HepG2 (cell line): ENCODE data around the gene CISH. TPM values are rescaled to one million over a fixed set of nuclear protein-coding genes. Genes with fewer than 3 reads are reported as not detected.
A peak's percentile ranks its signal among the peaks of the same experiment; 100 is the strongest.

Source experiments
- CBX1 ChIP-seq: IDR thresholded peaks from one replicate; pipeline ENCODE4 v1.6.1; 2016; ENCODE audit warnings: antibody characterized with exemption, low read depth
- CEBPG ChIP-seq: IDR thresholded peaks from 2 replicates; pipeline ENCODE4 v1.6.1; 2016
- CREB1 ChIP-seq, 2 experiments: fragments of 450-650 bp in 1 of 2; IDR thresholded peaks; 2 replicates each; pipeline ENCODE4 v1.6.1; 2016 to 2017; ENCODE audit warnings: control low read depth in 1 of 2, mild to moderate bottlenecking in 1 of 2, missing compliant biosample characterization in 1 of 2, missing genetic modification characterization in 1 of 2
- FOSL2 ChIP-seq: sonication (generic); formaldehyde crosslinking; IDR thresholded peaks from 2 replicates; pipeline ENCODE4 v1.4.0; 2020; ENCODE audit warnings: missing genetic modification reagents
- FOXJ3 ChIP-seq: sonication (generic); formaldehyde crosslinking; IDR thresholded peaks from 2 replicates; pipeline ENCODE4 v1.4.0; 2020; ENCODE audit warnings: missing genetic modification reagents, mild to moderate bottlenecking, borderline replicate concordance
- FOXO4 ChIP-seq: sonication (generic); formaldehyde crosslinking; conservative IDR thresholded peaks from 2 replicates; pipeline ENCODE4 v1.8.1; 2023; ENCODE audit warnings: missing genetic modification reagents
- HNRNPLL ChIP-seq: fragments of 200-400 bp; formaldehyde crosslinking; IDR thresholded peaks from 2 replicates; pipeline ENCODE4 v1.6.1; 2017; ENCODE audit warnings: mild to moderate bottlenecking, low read depth, low read length; ENCODE audit not compliant: poor library complexity, severe bottlenecking
- KMT2B ChIP-seq: IDR thresholded peaks from 2 replicates; pipeline ENCODE4 v1.6.1; 2016; ENCODE audit warnings: missing genetic modification reagents, missing compliant biosample characterization
- PRPF4 ChIP-seq: fragments of 200-400 bp; formaldehyde crosslinking; IDR thresholded peaks from 2 replicates; pipeline ENCODE4 v1.6.1; 2016; ENCODE audit warnings: low read length, low read depth; ENCODE audit not compliant: poor library complexity, severe bottlenecking
- RAD21 ChIP-seq: fragments of 450-650 bp; formaldehyde crosslinking; IDR thresholded peaks from 2 replicates; pipeline ENCODE4 v1.5.0; 2020; ENCODE audit warnings: mild to moderate bottlenecking
- RFXAP ChIP-seq: sonication (generic); formaldehyde crosslinking; IDR thresholded peaks from 2 replicates; pipeline ENCODE4 v1.4.0; 2020; ENCODE audit warnings: missing genetic modification reagents, borderline replicate concordance
- RORA ChIP-seq: sonication (generic); formaldehyde crosslinking; IDR thresholded peaks from 2 replicates; pipeline ENCODE4 v1.5.0; 2020; ENCODE audit warnings: mild to moderate bottlenecking, missing genetic modification reagents, moderate library complexity
- SATB2 ChIP-seq: sonication (generic); formaldehyde crosslinking; IDR thresholded peaks from 2 replicates; pipeline ENCODE4 v1.5.0; 2020; ENCODE audit warnings: missing genetic modification reagents
- SMARCC2 ChIP-seq: fragments of 450-650 bp; IDR thresholded peaks from 2 replicates; pipeline ENCODE4 v1.6.1; 2017; ENCODE audit warnings: antibody characterized with exemption, mild to moderate bottlenecking
- SRF ChIP-seq: IDR thresholded peaks from 2 replicates; pipeline ENCODE4 v1.6.1; 2011; ENCODE audit warnings: mild to moderate bottlenecking, low read depth, low read length, moderate library complexity
- ZFP82 ChIP-seq: sonication (generic); formaldehyde crosslinking; IDR thresholded peaks from 2 replicates; pipeline ENCODE4 v1.5.1; 2020; ENCODE audit warnings: mild to moderate bottlenecking, missing genetic modification reagents, borderline replicate concordance
- ZNF441 ChIP-seq: sonication (generic); formaldehyde crosslinking; IDR thresholded peaks from 2 replicates; pipeline ENCODE4 v1.7.0; 2021; ENCODE audit warnings: missing genetic modification reagents, borderline replicate concordance
- ZNF451 ChIP-seq: sonication (generic); formaldehyde crosslinking; IDR thresholded peaks from 2 replicates; pipeline ENCODE4 v1.5.0; 2020; ENCODE audit warnings: mild to moderate bottlenecking, missing genetic modification reagents
- ZNF513 ChIP-seq: sonication (generic); formaldehyde crosslinking; conservative IDR thresholded peaks from 2 replicates; pipeline ENCODE4 v1.5.0; 2020; ENCODE audit warnings: missing genetic modification reagents
- ZNF530 ChIP-seq: sonication (generic); formaldehyde crosslinking; IDR thresholded peaks from 2 replicates; pipeline ENCODE4 v1.5.0; 2020; ENCODE audit warnings: low read depth, mild to moderate bottlenecking, missing genetic modification reagents
- ZNF558 ChIP-seq: sonication (generic); formaldehyde crosslinking; IDR thresholded peaks from 2 replicates; pipeline ENCODE4 v1.9.0; 2022; ENCODE audit warnings: mild to moderate bottlenecking, missing genetic modification reagents, borderline replicate concordance
- ZNF605 ChIP-seq: sonication (generic); formaldehyde crosslinking; IDR thresholded peaks from 2 replicates; pipeline ENCODE4 v1.8.0; 2022; ENCODE audit warnings: mild to moderate bottlenecking, missing genetic modification reagents
- ZNF672 ChIP-seq: sonication (generic); formaldehyde crosslinking; IDR thresholded peaks from 2 replicates; pipeline ENCODE4 v1.8.1; 2022; ENCODE audit warnings: missing genetic modification reagents
- ZNF891 ChIP-seq: sonication (generic); formaldehyde crosslinking; IDR thresholded peaks from 2 replicates; pipeline ENCODE4 v1.5.0; 2020; ENCODE audit warnings: mild to moderate bottlenecking, missing genetic modification reagents
- ZSCAN30 ChIP-seq: sonication (generic); formaldehyde crosslinking; IDR thresholded peaks from 2 replicates; pipeline ENCODE4 v1.5.0; 2020; ENCODE audit warnings: mild to moderate bottlenecking, missing genetic modification reagents
- polyA plus RNA-seq, 8 experiments: library from polyadenylated mRNA; depleted of rRNA in 3 of 8; stranded (reverse) in 7 of 8; unstranded in 1 of 8; fragments of >200 nt; fragmentation: Illumina TruSeq in 4 of 8; extraction: Trizol in 4 of 8; gene quantifications; 2 replicates each; pipeline versions ENCODE4 v1.2.1 to v1.2.3, GENCODE V29; 2011 to 2016; ENCODE audit warnings: low read depth in 4 of 8, missing spikeins in 1 of 8, mixed read lengths in 1 of 8; ENCODE audit not compliant: insufficient read depth in 1 of 8
- total RNA-seq, 5 experiments: library from RNA; depleted of rRNA; stranded (reverse); fragments of >200 nt; fragmentation: Illumina TruSeq; extraction: Trizol; gene quantifications; 2 replicates each; pipeline ENCODE4 v1.2.3, GENCODE V29; 2016; ENCODE audit warnings: low read depth in 1 of 5
- TF ChIP-seq, protein P1 (sequence below): sonication (generic); formaldehyde crosslinking; conservative IDR thresholded peaks from 2 replicates; pipeline ENCODE4 v1.4.0; 2020; ENCODE audit warnings: missing genetic modification reagents

Gene CISH
- total and polyA plus RNA-seq, 2 of the 13 experiments (the other 11 are each of a cell fraction or from before 2014, with no cell fraction given) = 0.91 to 1.5 TPM

DNA sequence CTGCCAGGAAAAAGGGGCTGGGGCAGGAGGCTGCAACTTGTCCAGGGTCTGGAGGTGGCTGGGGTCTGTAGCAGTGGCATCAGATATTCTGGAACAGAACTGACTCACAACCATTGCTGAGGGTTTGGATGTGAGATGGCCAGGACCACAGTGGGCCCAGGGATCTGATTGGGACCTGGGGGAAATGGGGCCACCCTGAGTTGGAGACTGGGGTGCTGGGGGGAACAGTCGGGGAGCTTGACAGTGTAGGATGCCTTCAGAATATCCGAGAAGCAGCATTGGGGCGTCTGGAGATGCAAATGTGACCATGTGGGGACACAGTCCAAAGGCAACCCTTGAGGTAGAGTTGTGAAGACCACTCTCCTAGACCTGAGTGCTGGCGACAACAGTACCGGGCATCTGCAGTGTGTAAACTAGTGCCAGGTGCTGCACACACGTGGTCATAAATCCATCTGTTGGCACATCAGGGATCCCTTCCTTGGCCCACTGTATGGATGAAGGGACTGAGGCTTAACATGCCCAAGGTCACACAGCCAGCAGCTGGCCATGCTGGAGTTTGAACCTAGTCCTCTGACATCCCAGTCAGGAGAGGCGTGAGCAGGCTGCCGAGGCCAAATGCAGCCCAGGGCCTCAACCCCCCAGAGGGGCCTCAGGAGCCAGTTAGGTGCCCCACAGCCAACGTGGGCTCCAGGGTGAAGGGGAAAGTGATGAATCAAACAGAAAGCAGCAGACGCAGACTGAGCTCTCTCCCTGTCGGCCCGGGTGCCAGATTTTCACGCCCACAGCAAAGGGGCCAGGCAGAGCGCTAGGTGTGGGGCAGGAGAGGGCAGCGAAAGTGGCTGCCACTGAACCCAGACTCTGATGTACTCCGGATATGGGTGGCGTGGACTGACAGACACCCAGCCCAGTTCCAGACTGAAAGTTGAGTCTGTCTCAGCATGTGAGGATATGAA lies 23.5 kb downstream of the CISH start (continued):
- TF ChIP-seq RORA (CRISPR knock-in tag) (no peak), ZNF891 (no peak), RFXAP (0 out of 2 replicates have a peak, but pooled peaks have one; percentile 22), FOXO4 (CRISPR knock-in tag) (no peak), SMARCC2 (no peak), ZNF441 (CRISPR knock-in tag) (no peak), PRPF4 (no peak), ZSCAN30 (CRISPR knock-in tag) (no peak), ZNF672 (CRISPR knock-in tag) (no peak), FOSL2 (CRISPR knock-in tag) (peak; percentile 46; the same call in 1 of the 2 replicates), CREB1 (IDR thresholded peaks at IDR 0.05) (no peak), CREB1 (CRISPR knock-in tag; IDR thresholded peaks at IDR 0.05) (no peak), FOXJ3 (CRISPR knock-in tag) (peak; percentile 28; the same call in 1 of the 2 replicates), ZNF513 (CRISPR knock-in tag) (no peak), ZNF530 (CRISPR knock-in tag) (no peak), ZFP82 (CRISPR knock-in tag) (no peak), ZNF451 (CRISPR knock-in tag) (peak; percentile 14; the same call in 1 of the 2 replicates), ZNF605 (0 out of 2 replicates have a peak, but pooled peaks have one; percentile 24), SATB2 (CRISPR knock-in tag) (0 out of 2 replicates have a peak, but pooled peaks have one; percentile 59), CBX1 (peak; percentile 95), SRF (no peak), KMT2B (CRISPR knock-in tag) (no peak), RAD21 (CRISPR knock-in tag) (peak; percentile 40; the same call in 1 of the 2 replicates), HNRNPLL (no peak), CEBPG (CRISPR knock-in tag) (peak; percentile 43; the same call in 1 of the 2 replicates), ZNF558 (CRISPR knock-in tag) (no peak)
- TF ChIP-seq, protein P1, sequence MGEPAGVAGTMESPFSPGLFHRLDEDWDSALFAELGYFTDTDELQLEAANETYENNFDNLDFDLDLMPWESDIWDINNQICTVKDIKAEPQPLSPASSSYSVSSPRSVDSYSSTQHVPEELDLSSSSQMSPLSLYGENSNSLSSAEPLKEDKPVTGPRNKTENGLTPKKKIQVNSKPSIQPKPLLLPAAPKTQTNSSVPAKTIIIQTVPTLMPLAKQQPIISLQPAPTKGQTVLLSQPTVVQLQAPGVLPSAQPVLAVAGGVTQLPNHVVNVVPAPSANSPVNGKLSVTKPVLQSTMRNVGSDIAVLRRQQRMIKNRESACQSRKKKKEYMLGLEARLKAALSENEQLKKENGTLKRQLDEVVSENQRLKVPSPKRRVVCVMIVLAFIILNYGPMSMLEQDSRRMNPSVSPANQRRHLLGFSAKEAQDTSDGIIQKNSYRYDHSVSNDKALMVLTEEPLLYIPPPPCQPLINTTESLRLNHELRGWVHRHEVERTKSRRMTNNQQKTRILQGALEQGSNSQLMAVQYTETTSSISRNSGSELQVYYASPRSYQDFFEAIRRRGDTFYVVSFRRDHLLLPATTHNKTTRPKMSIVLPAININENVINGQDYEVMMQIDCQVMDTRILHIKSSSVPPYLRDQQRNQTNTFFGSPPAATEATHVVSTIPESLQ = no peak
